Right kidney (tissue), 1 donor: ENCODE results near the gene COX10.
"Not testable (repeated sequence)": the region's sequence is repeated elsewhere in the genome, so short reads cannot be mapped to it uniquely, and the experiment has no call there.

Experiments used
- DNase-seq: peaks from one replicate; pipeline ENCODE4 v3.0.0-alpha.2; 2016

The COX10 gene

GRCh38 chr17:14119546-14119945, 50.2 kb downstream of the COX10 start:
- DNase-seq, result no peak

GRCh38 chr17:14121952-14122351, 52.6 kb downstream of the COX10 start:
- DNase-seq, result no peak

GRCh38 chr17:14123619-14124278, 54.4 kb downstream of the COX10 start:
- DNase-seq, result no peak

- no peak for DNase-seq
Measured at GRCh38 chr17:14124854-14125253, 55.5 kb downstream of the COX10 start.

DNA sequence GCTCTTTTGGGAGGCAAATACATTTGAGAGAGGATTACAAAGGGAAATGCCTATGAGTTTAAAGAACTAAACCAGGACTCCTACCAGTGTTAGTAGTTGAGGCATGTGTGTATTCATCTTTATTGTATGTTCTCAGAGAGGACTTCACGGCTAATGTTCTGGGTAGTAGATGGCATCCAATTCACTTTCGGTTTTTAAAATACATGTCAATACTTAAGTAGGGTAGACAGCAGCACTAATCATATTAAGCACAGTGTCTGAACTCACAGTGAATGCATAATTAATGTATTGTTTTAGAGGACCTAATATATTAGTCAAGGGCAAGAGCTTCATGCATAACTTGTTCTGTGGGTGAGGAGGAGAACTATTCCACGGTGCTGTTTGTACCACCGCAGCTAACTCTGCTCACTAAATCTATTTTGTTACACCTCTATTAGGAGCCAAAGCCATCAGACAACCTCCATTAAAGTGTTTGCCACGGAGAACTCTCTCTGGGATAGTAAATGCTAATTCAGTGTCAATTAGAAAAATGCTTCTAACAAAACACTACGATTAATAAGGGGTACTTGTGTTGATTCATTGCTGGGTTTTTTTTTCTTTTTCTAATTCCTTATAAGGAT, 56.3 kb downstream of the COX10 start:
- DNase-seq, result no peak

DNA sequence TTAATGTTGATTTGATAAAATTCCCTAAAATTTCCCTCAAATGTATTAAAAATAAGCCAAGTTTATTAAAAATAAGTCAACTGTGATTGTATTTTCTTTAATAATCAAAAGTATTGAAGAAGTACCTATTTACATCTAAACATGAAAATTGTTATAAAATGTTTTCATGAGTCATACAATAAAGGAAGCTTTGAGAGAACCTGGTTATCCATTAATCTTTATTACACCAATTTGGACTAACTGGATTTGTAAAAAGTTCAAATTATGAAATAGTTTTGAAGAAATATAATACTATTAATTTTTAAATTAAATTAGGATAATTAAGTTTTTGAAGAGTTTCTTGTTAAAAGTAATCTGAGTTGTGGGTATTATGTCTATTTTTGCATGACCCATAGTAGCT, 63.8 kb downstream of the COX10 start:
- DNase-seq, result no peak

DNA sequence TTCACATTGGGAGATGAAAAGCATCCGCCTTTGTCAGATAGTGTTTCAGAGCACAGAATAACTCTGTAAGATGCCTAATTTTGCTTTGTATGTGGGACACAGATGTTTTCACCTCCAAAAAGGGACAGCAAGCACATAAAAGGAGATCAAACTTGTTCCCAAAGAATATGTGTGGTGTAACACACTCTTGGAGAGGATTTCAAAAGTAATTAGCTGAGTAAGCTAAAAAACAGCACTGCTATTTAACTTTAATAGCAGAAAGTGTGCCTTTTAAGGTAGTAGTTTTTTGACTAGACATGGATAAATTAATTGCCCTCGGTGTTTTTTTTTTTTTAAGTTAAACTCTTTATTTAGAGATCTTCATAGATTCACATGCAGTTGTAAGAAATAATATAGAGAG, 65.2 kb downstream of the COX10 start:
- no peak for DNase-seq

GRCh38 chr17:14135906-14136590, 66.7 kb downstream of the COX10 start:
- DNase-seq, result no peak

DNA sequence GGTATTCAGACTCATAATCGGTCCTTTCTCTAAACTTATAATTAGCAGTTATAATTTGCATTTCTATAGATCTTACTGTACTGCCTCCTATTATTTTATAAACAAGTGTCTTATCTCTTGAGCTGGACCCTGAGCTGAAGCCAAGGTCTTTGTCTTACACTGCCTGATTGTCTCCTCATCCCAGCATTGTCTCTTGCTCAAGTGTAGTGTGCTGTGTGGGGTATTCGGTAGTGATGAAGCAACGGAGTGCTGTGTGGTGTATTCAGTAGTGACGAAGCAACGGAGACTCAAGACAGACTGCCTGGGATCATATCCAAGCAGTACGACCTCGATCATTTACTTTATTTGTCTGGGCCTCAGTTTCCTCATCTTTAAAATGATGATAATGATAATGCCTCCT, 69.3 kb downstream of the COX10 start:
- no peak for DNase-seq

GRCh38 chr17:14143688-14144087, 74.4 kb downstream of the COX10 start:
- no peak for DNase-seq

DNA sequence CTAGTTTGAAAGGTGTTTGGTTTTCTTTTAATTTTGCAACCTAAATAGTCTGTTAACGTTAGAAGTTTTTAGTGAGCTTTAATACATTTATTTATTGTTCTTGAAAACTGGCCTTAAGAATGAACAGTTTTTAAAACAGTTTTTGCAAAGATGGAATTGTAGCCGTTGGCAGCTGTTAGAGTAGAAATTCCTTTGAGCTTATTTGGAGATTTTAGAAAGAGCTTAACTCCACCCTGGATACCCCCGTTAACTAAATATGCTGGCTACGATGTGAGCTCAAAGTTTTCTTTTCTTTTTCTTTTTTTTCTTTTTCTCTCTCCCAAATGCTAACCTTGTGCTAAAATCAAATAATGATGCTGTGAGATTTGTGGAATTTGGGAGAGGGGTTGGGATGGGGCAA, 75.2 kb downstream of the COX10 start:
- no peak for DNase-seq

- no peak for DNase-seq
Measured at GRCh38 chr17:14149751-14150150, 80.4 kb downstream of the COX10 start.

GRCh38 chr17:14150619-14151018, 81.3 kb downstream of the COX10 start:
- no peak for DNase-seq

- DNase-seq, result no peak
Measured at GRCh38 chr17:14152721-14153120, 83.4 kb downstream of the COX10 start.

- no peak for DNase-seq
Measured at GRCh38 chr17:14153374-14153773, 84.1 kb downstream of the COX10 start.

- DNase-seq, result no peak
Measured at GRCh38 chr17:14156689-14157088, 87.4 kb downstream of the COX10 start.

GRCh38 chr17:14157822-14158221, 88.5 kb downstream of the COX10 start:
- DNase-seq, result no peak

GRCh38 chr17:14158707-14159106, 89.4 kb downstream of the COX10 start:
- DNase-seq, result no peak

- no peak for DNase-seq
Measured at GRCh38 chr17:14161419-14161818, 92.1 kb downstream of the COX10 start.

DNA sequence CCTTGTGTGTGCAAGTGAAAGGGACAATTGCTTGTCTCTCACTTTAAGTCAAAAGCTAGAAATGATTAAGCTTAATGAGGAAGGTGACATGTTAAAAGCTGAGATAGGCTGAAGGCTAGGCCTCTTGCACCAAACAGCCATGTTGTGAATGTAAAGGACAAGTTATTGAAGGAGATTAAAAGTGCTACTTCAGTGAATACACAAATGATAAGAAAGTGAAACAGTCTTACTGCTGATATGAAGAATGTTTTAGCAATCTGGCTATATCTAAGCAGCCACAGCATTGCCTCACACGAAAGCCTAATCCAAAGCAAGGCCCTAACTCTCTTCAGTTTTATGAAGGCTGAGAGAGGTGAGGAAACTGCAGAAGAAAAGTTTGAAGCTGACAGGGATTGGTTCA, 96.3 kb downstream of the COX10 start:
- no peak for DNase-seq

DNA sequence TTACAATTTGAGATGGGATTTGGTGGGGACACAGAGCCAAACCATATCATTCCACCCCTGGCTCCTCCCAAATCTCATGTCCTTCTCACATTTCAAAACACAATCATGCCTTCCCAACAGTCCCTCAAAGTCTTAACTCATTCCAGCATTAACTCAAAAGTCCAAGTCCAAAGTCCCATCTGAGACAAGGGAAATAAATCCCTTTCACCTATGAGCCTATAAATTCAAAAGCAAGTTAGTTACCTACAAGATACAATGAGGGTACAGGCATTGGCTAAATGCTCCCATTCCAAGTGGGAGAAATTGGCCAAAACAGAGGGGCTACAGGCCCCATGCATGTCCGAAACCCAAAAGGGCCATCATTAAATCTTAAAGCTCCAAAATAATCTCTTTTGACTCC, 98.5 kb downstream of the COX10 start:
- DNase-seq, result not testable (repeated sequence)

GRCh38 chr17:14168582-14168981, 99.3 kb downstream of the COX10 start:
- DNase-seq, result no peak

GRCh38 chr17:14169287-14169686, 100.0 kb downstream of the COX10 start:
- no peak for DNase-seq

GRCh38 chr17:14169901-14170300, 100.6 kb downstream of the COX10 start:
- no peak for DNase-seq
